Measurements from ENCODE around the gene S100A8. TPM values are rescaled to one million over a fixed set of nuclear protein-coding genes. Genes with fewer than 3 reads are reported as not detected.
A peak's percentile ranks its signal among the peaks of the same experiment; 100 is the strongest.

S100A8 gene
- polyA plus RNA-seq, 1 donor (not counting 4 experiments of a cell fraction or from before 2014, with no cell fraction given), result 403 TPM

DNA sequence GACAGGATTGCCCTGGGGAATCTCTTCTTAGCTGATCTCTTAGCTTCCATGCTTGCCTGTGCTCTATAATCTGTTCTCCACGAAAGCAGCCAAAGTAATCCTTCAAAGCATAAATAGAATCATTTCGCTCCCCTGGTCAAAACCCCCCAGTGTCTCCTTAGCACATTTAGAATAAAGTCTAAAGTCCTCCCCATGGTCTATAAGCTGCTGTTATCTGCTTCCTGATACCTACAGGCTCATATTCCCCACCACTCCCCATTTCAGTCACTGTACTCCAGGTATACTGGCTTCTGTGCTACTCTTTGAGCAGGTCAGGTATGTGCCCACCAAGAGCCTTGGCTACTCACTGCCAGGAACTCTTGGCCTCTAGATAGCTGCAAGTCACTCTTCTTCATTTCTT, 18.3 kb downstream of the S100A8 start:
- Histone ChIP-seq H3K4me1 (ENCODE audit: control insufficient read depth, extremely low read depth, insufficient read depth, low read length) (peaks cover 30% of the 10 kb centered on the region), H3K9me1 (ENCODE audit: control insufficient read depth, extremely low read depth, insufficient read depth, low read length) (no peaks in the 10 kb centered on the region), H2AFZ (ENCODE audit: control insufficient read depth, low read length) (no peak overlapping the region)

DNA sequence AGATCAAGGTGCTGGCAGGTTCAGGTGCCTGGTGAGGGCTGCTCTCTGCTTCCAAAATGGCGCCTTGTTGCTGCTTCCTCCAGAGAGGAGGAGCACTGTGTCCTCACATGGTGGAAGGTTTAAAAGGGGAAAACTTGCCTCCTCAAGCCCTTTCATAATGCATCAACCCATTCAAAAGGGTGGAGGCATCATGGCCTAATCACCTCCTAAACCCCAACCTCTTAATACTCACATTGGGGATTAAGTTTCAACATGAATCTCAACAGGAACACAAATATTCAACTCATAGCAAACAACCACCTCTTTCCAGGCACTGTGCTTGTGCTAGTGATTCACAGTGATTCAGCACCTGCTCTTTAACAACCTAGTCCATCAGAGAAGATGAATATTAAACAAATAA, 19.6 kb downstream of the S100A8 start:
- peak; percentile 90 for FAIRE-seq
- dilution Hi-C loops (cut with MboI; ENCODE audit: extremely low pct_ligation_motif_present, low sequenced_read_pairs), result no loop called here
- no peak overlapping the region for H3K4me3 ChIP-seq (ENCODE audit: control insufficient read depth in 2 of 3, extremely low read depth in 1 of 3, insufficient read depth in 2 of 3, low read depth in 1 of 3, low read length in 3 of 3)

More for the DNA sequence above, 18.3 kb downstream of the S100A8 start:
- H3K27ac ChIP-seq (ENCODE audit: control insufficient read depth, insufficient read depth, low read length), result no peak overlapping the region
- no peak overlapping the region for H3K4me3 ChIP-seq (ENCODE audit: control insufficient read depth in 2 of 3, extremely low read depth in 1 of 3, insufficient read depth in 2 of 3, low read depth in 1 of 3, low read length in 3 of 3)
- H3K9ac ChIP-seq (ENCODE audit: control insufficient read depth, extremely low read depth, insufficient read depth, low read length), result no peak overlapping the region
- TF ChIP-seq, protein P1, sequence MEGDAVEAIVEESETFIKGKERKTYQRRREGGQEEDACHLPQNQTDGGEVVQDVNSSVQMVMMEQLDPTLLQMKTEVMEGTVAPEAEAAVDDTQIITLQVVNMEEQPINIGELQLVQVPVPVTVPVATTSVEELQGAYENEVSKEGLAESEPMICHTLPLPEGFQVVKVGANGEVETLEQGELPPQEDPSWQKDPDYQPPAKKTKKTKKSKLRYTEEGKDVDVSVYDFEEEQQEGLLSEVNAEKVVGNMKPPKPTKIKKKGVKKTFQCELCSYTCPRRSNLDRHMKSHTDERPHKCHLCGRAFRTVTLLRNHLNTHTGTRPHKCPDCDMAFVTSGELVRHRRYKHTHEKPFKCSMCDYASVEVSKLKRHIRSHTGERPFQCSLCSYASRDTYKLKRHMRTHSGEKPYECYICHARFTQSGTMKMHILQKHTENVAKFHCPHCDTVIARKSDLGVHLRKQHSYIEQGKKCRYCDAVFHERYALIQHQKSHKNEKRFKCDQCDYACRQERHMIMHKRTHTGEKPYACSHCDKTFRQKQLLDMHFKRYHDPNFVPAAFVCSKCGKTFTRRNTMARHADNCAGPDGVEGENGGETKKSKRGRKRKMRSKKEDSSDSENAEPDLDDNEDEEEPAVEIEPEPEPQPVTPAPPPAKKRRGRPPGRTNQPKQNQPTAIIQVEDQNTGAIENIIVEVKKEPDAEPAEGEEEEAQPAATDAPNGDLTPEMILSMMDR (optimal IDR thresholded peaks at IDR 0.05 in 1 of 3, IDR thresholded peaks at IDR 0.05 in 1 of 3, conservative IDR thresholded peaks at IDR 0.05 in 1 of 3; ENCODE audit: extremely low read depth in 1 of 3, insufficient read depth in 2 of 3, low read length in 3 of 3), result no peak
- TF ChIP-seq EZH2 (IDR thresholded peaks at IDR 0.05; ENCODE audit: low read length), result no peak
- DNase-seq (ENCODE audit: low read depth, low spot score) (no peak), FAIRE-seq (no peak)
- no peaks in the 10 kb centered on the region for H3K36me3 ChIP-seq (ENCODE audit: control insufficient read depth in 2 of 2, extremely low read depth in 1 of 2, insufficient read depth in 2 of 2, low read length in 2 of 2)
- no peaks in the 10 kb centered on the region for H3K9me3 ChIP-seq (ENCODE audit: control insufficient read depth, low read depth, low read length)
- no peaks in the 10 kb centered on the region for H3K27me3 ChIP-seq (ENCODE audit: control insufficient read depth, extremely low read depth, insufficient read depth, low read length)
- H4K20me1 ChIP-seq (ENCODE audit: control insufficient read depth, extremely low read depth, insufficient read depth, low read length), result no peaks in the 10 kb centered on the region
- dilution Hi-C loops (cut with MboI; ENCODE audit: extremely low pct_ligation_motif_present, low sequenced_read_pairs), result no loop called here
- no peaks in the 10 kb centered on the region for H3K79me2 ChIP-seq (ENCODE audit: control insufficient read depth, insufficient read depth, low read length)
- H3K4me2 ChIP-seq (ENCODE audit: control insufficient read depth, extremely low read depth, insufficient read depth, low read depth, low read length), result no peak overlapping the region

More for the DNA sequence above, 19.6 kb downstream of the S100A8 start:
- no peak for TF ChIP-seq EZH2 (IDR thresholded peaks at IDR 0.05; ENCODE audit: low read length)
- TF ChIP-seq, protein P1 (optimal IDR thresholded peaks at IDR 0.05 in 1 of 3, IDR thresholded peaks at IDR 0.05 in 1 of 3, conservative IDR thresholded peaks at IDR 0.05 in 1 of 3; ENCODE audit: extremely low read depth in 1 of 3, insufficient read depth in 2 of 3, low read length in 3 of 3), result no peak
- Histone ChIP-seq H3K27ac (ENCODE audit: control insufficient read depth, insufficient read depth, low read length) (peak overlapping the region; percentile 5), H4K20me1 (ENCODE audit: control insufficient read depth, extremely low read depth, insufficient read depth, low read length) (no peaks in the 10 kb centered on the region), H3K79me2 (ENCODE audit: control insufficient read depth, insufficient read depth, low read length) (no peaks in the 10 kb centered on the region), H3K9me3 (ENCODE audit: control insufficient read depth, low read depth, low read length) (no peaks in the 10 kb centered on the region), H3K9me1 (ENCODE audit: control insufficient read depth, extremely low read depth, insufficient read depth, low read length) (no peaks in the 10 kb centered on the region), H3K4me1 (ENCODE audit: control insufficient read depth, extremely low read depth, insufficient read depth, low read length) (peaks cover 26% of the 10 kb centered on the region), H3K27me3 (ENCODE audit: control insufficient read depth, extremely low read depth, insufficient read depth, low read length) (no peaks in the 10 kb centered on the region), H3K9ac (ENCODE audit: control insufficient read depth, extremely low read depth, insufficient read depth, low read length) (no peak overlapping the region), H3K4me2 (ENCODE audit: control insufficient read depth, extremely low read depth, insufficient read depth, low read depth, low read length) (no peak overlapping the region), H3K36me3 (ENCODE audit: control insufficient read depth in 2 of 2, extremely low read depth in 1 of 2, insufficient read depth in 2 of 2, low read length in 2 of 2) (no peaks in the 10 kb centered on the region), H2AFZ (ENCODE audit: control insufficient read depth, low read length) (no peak overlapping the region)
- DNase-seq (ENCODE audit: low read depth, low spot score), result no peak

Measured in keratinocyte (primary cell).